Brain microvascular endothelial cell (primary cell): ENCODE results near the gene SPATC1L.
A peak's percentile ranks its signal among the peaks of the same experiment; 100 is the strongest.

Source experiments
- DNase-seq: peaks from one replicate; pipeline ENCODE4 v3.0.0-alpha.2; 2020
- H3K27ac ChIP-seq: fragments of 250-450 bp; sonication (Bioruptor Pico); 2 replicates; pipeline ENCODE4 v1.5.1; 2020; ENCODE audit warnings: mild to moderate bottlenecking, moderate library complexity
- H3K27me3 ChIP-seq: fragments of 250-450 bp; sonication (Bioruptor Pico); replicated peaks from 2 replicates; pipeline ENCODE4 v1.5.1; 2020; ENCODE audit warnings: mild to moderate bottlenecking
- H3K36me3 ChIP-seq: fragments of 250-450 bp; sonication (Bioruptor Pico); replicated peaks from 2 replicates; pipeline ENCODE4 v1.5.1; 2020; ENCODE audit warnings: mild to moderate bottlenecking
- H3K4me3 ChIP-seq: 2 replicates; pipeline ENCODE4 v1.5.1; 2011; ENCODE audit warnings: low read depth, mild to moderate bottlenecking, control low read depth, low read length, moderate library complexity
- CTCF ChIP-seq: IDR thresholded peaks from 2 replicates; pipeline ENCODE4 v1.5.1; 2011; ENCODE audit warnings: low read depth, mild to moderate bottlenecking, moderate library complexity, low read length, control low read depth, inconsistent platforms; ENCODE audit errors: missing control alignments
- in situ Hi-C: cut with HindIII; loops from 2 replicates; pipeline ENCODE4 v1.10.0; 2017; ENCODE audit warnings: low sequenced_read_pairs, low pct_ligation_motif_present

Gene SPATC1L

DNA sequence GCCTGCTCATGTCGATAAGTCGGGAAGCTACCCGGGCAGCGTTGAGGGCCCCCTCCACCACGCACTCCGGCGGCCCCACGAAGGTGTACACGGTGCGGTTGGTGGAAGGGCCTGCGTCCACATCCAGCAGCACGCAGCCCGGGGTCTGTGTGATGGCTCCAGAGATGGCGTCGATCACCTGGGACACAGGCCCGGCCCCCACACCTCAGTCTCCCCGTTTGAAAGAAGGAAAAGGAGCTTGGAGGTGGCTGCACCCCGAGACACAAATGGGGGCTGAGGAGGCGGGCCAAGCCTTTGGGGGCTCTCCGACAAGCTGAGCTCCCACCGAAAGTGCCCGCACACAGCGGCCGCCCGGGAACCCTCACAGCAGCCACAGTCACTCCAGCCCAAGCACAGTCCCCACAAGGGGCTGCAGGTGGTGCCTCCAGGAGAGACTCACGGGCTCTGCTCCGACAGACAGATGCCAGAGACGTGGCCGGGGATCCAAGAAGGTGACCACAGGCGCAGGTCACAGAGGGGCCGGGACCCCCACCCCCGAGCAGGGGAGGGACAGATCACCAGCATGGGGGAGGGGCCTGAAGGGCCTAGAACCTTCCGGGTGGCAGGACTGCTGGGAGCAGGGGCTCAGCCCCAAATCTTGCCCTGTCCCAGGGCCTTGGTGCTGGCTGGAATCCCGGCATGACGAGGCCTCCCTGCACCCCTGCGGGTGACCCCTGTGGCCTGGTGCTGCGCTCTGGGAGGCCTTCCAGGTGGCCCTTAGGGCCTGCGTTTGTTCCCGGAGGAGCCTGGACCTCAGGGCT lies 29.9 kb downstream of the SPATC1L start:
- H3K4me3 ChIP-seq, result no peak overlapping the region
- H3K36me3 ChIP-seq, result no peaks in the 10 kb centered on the region
- TF ChIP-seq CTCF, result no peak
- H3K27me3 ChIP-seq, result no peaks in the 10 kb centered on the region
- H3K27ac ChIP-seq, result no peak overlapping the region
- DNase-seq, result no peak
- in situ Hi-C loops, result no loop called here

- no peak for DNase-seq
- H3K36me3 ChIP-seq, result no peaks in the 10 kb centered on the region
- H3K27ac ChIP-seq, result no peak overlapping the region
- peak overlapping the region; percentile 15 for H3K4me3 ChIP-seq
- H3K27me3 ChIP-seq, result no peaks in the 10 kb centered on the region
- in situ Hi-C loops, result no loop called here
- TF ChIP-seq CTCF, result peak; percentile 91
Observed at GRCh38 chr21:46153247-46154154, 30.8 kb downstream of the SPATC1L start.

- Histone ChIP-seq H3K27me3 (no peaks in the 10 kb centered on the region), H3K36me3 (no peaks in the 10 kb centered on the region), H3K27ac (no peak overlapping the region), H3K4me3 (peak overlapping the region; percentile 15)
- no peak for TF ChIP-seq CTCF
- no peak for DNase-seq
- in situ Hi-C loops, result no loop called here
Observed at GRCh38 chr21:46152927-46153246, 31.4 kb downstream of the SPATC1L start.

DNA sequence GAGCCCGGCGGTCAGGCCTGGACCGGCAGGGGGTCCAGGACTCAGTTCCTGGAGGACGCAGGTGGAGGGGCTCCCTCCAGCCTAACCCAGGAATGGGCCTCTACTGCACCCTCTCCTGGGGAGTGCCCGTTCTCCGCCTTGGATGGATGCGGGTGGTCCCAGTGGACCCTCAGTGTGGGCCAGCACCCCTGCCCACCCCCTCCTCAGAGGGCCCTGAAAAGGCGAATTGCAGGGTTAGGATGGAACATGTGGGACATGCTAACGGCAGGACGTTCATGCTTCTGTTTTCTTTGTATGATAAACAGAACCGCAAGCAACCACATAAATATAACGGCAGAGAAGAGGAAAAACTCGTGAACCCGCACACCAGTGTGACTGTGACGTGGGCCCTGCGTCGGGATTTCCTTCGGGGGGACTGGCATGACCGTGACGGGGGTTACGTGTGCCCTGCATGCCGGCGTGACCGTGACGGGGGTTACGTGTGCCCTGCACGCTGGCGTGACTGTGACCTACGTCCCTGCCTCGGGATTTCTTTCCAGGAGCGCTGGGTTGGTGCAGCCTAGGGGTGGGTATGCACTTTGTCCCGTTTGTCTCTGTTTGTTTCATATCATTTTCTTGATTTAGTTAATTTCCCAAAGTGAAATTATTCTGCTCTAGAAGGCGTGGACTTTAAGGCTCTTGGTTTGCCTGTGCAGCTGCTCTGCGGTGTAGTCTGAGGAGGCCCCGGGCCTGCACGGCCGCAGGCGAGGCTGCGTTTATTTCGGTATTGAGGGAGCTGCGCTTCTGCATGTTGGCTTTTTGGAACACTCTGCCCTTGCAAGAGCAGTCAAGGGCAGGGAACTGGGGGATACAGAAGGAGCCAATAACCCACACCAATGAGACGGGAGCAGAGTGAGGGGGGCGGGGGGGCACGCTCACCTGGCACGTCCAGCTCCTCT lies 32.0 kb downstream of the SPATC1L start:
- in situ Hi-C loops, result no loop called here
- H3K4me3 ChIP-seq, result no peak overlapping the region
- H3K36me3 ChIP-seq, result no peaks in the 10 kb centered on the region
- TF ChIP-seq CTCF, result no peak
- no peak for DNase-seq
- H3K27ac ChIP-seq, result no peak overlapping the region
- H3K27me3 ChIP-seq, result no peaks in the 10 kb centered on the region

DNA sequence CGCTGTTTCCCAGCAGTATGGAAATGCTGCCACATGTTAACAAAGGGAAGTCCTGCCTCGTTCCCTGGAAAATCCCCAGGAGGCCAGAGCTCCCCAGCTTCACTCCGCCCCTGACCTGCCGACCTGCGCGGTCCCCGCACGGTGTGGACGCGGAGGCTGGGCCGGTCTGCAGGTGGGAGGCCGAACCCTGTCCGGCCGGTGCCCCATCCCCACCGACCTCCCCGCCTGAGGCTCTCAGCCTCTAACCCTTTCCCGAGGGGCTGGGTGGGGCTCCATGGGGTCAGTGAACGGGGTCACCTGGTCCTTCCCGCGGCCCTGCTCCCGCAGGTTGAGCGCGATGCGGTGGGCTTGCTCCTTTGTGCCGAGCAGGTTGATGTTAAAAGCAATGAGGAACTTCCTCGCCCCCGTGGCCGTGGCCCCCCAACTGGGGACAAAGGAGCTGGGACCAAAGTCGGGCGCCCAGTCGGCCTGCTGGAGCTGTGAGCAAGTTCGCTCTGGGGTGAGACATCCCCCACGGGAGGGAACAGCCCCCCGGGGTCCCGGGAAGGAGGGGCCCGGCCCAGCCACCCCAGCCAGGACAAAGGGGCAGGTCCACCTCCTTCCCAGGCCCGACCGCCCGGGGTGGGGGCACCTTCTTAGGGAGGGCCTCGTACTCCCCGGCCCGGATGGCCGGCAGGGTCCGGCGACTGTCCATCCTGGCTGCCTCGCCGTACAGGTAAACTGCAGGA lies 32.8 kb downstream of the SPATC1L start:
- no peak for TF ChIP-seq CTCF
- H3K36me3 ChIP-seq, result no peaks in the 10 kb centered on the region
- in situ Hi-C loops, result no loop called here
- H3K27ac ChIP-seq, result no peak overlapping the region
- no peak overlapping the region for H3K4me3 ChIP-seq
- no peaks in the 10 kb centered on the region for H3K27me3 ChIP-seq
- no peak for DNase-seq
